ENCODE data around the gene JMJD7.

Gene JMJD7

GRCh38 chr15:41806291-41807181, 21.4 kb upstream of the JMJD7 start:
- H2AK5ac ChIP-seq (ENCODE audit: low read length): peak overlapping the region; percentile 13
- H3K79me1 ChIP-seq (ENCODE audit: low read length): peaks cover 22% of the 10 kb centered on the region
- H3K4me1 ChIP-seq (ENCODE audit: control insufficient read depth in 1 of 2, insufficient read depth in 2 of 2, low read length in 2 of 2): peaks cover 25 to 32% of the 10 kb centered on the region in 2 experiments
- H3K23ac ChIP-seq (ENCODE audit: low read length): no peak overlapping the region
- peak overlapping the region; percentile 38 for H3K14ac ChIP-seq (ENCODE audit: low read length)
- no peak overlapping the region for H4K12ac ChIP-seq (ENCODE audit: low read depth, low read length)
- H4K91ac ChIP-seq (ENCODE audit: low read depth, low read length): peak overlapping the region; percentile 71
- peak overlapping the region; percentile 15 for H3K18ac ChIP-seq (ENCODE audit: low read length)
- no peak overlapping the region for H3K4me3 ChIP-seq (ENCODE audit: low read depth, low read length)
- no peaks in the 10 kb centered on the region for H3K27me3 ChIP-seq (ENCODE audit: insufficient read depth, low read length)
- H3K9me3 ChIP-seq (ENCODE audit: insufficient read depth, low read depth, low read length): peaks cover 2% of the 10 kb centered on the region
- no CpG with 5 or more reads among the region's 10 CpGs for WGBS (ENCODE audit: extremely low coverage, insufficient coverage, insufficient read length)
- H3K9ac ChIP-seq (ENCODE audit: low read length): no peak overlapping the region
- H3K79me2 ChIP-seq (ENCODE audit: control insufficient read depth, insufficient read depth, low read length, poor library complexity): peaks cover 9% of the 10 kb centered on the region
- H2BK12ac ChIP-seq (ENCODE audit: low read length): peak overlapping the region; percentile 45
- H4K8ac ChIP-seq (ENCODE audit: low read depth, low read length): peak overlapping the region; percentile 34
- H2BK120ac ChIP-seq (ENCODE audit: insufficient read depth, low read length, poor library complexity): peak overlapping the region; percentile 9
- peak overlapping the region; percentile 66 for H3K27ac ChIP-seq (ENCODE audit: low read depth, low read length)
- peak overlapping the region; percentile 52 for H2BK5ac ChIP-seq (ENCODE audit: low read depth, low read length, poor library complexity)
- H3K4me2 ChIP-seq (ENCODE audit: low read length): no peak overlapping the region
- H3K4ac ChIP-seq (ENCODE audit: low read depth, low read length): peak overlapping the region; percentile 6
- H3K36me3 ChIP-seq (ENCODE audit: control insufficient read depth in 1 of 2, insufficient read depth in 2 of 2, low read length in 2 of 2): peaks cover 0 to 2% of the 10 kb centered on the region in 2 experiments
- DNase-seq: peak; percentile 24 to 59
- no peak overlapping the region for H2AFZ ChIP-seq (ENCODE audit: insufficient read depth, low read length, poor library complexity)

DNA sequence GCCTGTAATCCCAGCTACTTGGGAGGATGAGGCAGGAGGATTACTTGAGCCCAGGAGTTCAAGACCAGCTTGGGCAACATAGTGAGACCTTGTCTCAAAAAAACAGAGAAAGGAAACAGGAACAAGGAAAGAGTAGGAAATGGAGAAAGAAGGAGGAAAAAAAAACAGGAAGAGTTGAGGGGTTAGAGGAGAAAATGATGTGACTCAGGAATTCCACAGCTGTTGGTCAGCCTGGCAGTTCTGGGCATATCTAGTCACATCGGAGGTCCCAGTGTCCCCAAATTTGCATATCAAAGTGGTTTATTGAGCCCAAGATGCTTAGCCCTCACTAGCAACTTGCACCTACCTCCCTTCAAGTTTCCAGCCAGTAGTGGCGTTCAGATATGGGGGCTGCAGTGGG, 18.8 kb upstream of the JMJD7 start:
- WGBS (ENCODE audit: extremely low coverage, insufficient coverage, insufficient read length): no CpG with 5 or more reads among the region's 2 CpGs
- peaks cover 19% of the 10 kb centered on the region in 2 experiments for H3K36me3 ChIP-seq (ENCODE audit: control insufficient read depth in 1 of 2, insufficient read depth in 2 of 2, low read length in 2 of 2)
- H3K9me3 ChIP-seq (ENCODE audit: insufficient read depth, low read depth, low read length): peaks cover 2% of the 10 kb centered on the region
- no peak overlapping the region for H3K9ac ChIP-seq (ENCODE audit: low read length)
- no peak overlapping the region for H2AK5ac ChIP-seq (ENCODE audit: low read length)
- H3K27ac ChIP-seq (ENCODE audit: low read depth, low read length): no peak overlapping the region
- H3K79me1 ChIP-seq (ENCODE audit: low read length): peaks cover 20% of the 10 kb centered on the region
- H2AFZ ChIP-seq (ENCODE audit: insufficient read depth, low read length, poor library complexity): no peak overlapping the region
- peaks cover 23 to 30% of the 10 kb centered on the region in 2 experiments for H3K4me1 ChIP-seq (ENCODE audit: control insufficient read depth in 1 of 2, insufficient read depth in 2 of 2, low read length in 2 of 2)
- no peak overlapping the region for H3K14ac ChIP-seq (ENCODE audit: low read length)
- H2BK12ac ChIP-seq (ENCODE audit: low read length): no peak overlapping the region
- no peak overlapping the region for H3K4me3 ChIP-seq (ENCODE audit: low read depth, low read length)
- H2BK5ac ChIP-seq (ENCODE audit: low read depth, low read length, poor library complexity): no peak overlapping the region
- no peak overlapping the region for H4K91ac ChIP-seq (ENCODE audit: low read depth, low read length)
- H3K4me2 ChIP-seq (ENCODE audit: low read length): no peak overlapping the region
- no peaks in the 10 kb centered on the region for H3K27me3 ChIP-seq (ENCODE audit: insufficient read depth, low read length)
- DNase-seq: no peak
- H4K8ac ChIP-seq (ENCODE audit: low read depth, low read length): no peak overlapping the region
- no peak overlapping the region for H3K18ac ChIP-seq (ENCODE audit: low read length)
- no peak overlapping the region for H3K23ac ChIP-seq (ENCODE audit: low read length)
- no peak overlapping the region for H3K4ac ChIP-seq (ENCODE audit: low read depth, low read length)
- H2BK120ac ChIP-seq (ENCODE audit: insufficient read depth, low read length, poor library complexity): no peak overlapping the region
- H3K79me2 ChIP-seq (ENCODE audit: control insufficient read depth, insufficient read depth, low read length, poor library complexity): peaks cover 9% of the 10 kb centered on the region
- H4K12ac ChIP-seq (ENCODE audit: low read depth, low read length): no peak overlapping the region

DNA sequence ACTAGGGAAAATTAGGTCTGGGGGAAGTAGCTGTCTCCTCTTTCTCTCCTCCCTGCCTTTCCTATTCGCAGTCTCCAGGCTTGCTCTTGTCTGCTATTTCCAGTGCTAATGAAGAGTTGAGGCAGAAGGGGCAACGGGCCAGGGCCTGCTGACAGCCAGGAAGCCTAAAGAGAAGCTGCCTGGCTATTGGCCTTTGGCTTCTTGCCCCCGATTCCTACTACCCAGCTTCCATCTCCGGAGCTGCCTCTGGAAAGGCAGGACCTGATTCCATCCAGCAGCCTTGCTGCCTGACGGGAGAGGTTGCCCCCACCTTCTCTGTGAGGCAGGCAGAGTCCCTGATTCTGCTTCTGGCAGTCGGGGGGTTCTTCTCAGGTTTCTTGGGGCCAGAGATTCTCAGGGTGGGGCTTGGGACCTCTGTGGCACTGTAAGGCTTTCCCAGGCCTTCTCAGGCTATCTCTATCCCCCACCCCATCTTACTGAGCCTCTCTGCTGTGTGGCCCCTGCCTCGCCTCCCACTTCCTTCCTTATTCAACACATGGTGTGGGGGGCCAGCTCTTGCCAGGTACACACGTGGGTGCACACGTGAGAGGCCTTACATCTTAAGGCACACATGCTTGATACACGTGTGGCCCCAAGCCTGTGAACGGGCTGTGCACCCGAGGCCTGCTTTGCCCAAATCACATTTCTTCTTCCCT, 18.2 kb upstream of the JMJD7 start:
- Histone ChIP-seq H3K14ac (ENCODE audit: low read length) (no peak overlapping the region), H3K27ac (ENCODE audit: low read depth, low read length) (no peak overlapping the region), H3K18ac (ENCODE audit: low read length) (no peak overlapping the region), H3K23ac (ENCODE audit: low read length) (no peak overlapping the region), H4K12ac (ENCODE audit: low read depth, low read length) (no peak overlapping the region), H3K4ac (ENCODE audit: low read depth, low read length) (no peak overlapping the region), H3K79me1 (ENCODE audit: low read length) (peaks cover 16% of the 10 kb centered on the region), H2BK120ac (ENCODE audit: insufficient read depth, low read length, poor library complexity) (no peak overlapping the region), H2AK5ac (ENCODE audit: low read length) (no peak overlapping the region), H3K27me3 (ENCODE audit: insufficient read depth, low read length) (no peaks in the 10 kb centered on the region), H3K9me3 (ENCODE audit: insufficient read depth, low read depth, low read length) (peaks cover 2% of the 10 kb centered on the region), H2BK12ac (ENCODE audit: low read length) (no peak overlapping the region), H4K8ac (ENCODE audit: low read depth, low read length) (no peak overlapping the region), H3K4me3 (ENCODE audit: low read depth, low read length) (no peak overlapping the region), H3K9ac (ENCODE audit: low read length) (no peak overlapping the region), H4K91ac (ENCODE audit: low read depth, low read length) (peak overlapping the region; percentile 15), H2BK5ac (ENCODE audit: low read depth, low read length, poor library complexity) (no peak overlapping the region), H3K79me2 (ENCODE audit: control insufficient read depth, insufficient read depth, low read length, poor library complexity) (peaks cover 6% of the 10 kb centered on the region), H2AFZ (ENCODE audit: insufficient read depth, low read length, poor library complexity) (no peak overlapping the region), H3K4me1 (ENCODE audit: control insufficient read depth in 1 of 2, insufficient read depth in 2 of 2, low read length in 2 of 2) (peaks cover 17 to 24% of the 10 kb centered on the region in 2 experiments), H3K4me2 (ENCODE audit: low read length) (no peak overlapping the region), H3K36me3 (ENCODE audit: control insufficient read depth in 1 of 2, insufficient read depth in 2 of 2, low read length in 2 of 2) (peaks cover 24 to 25% of the 10 kb centered on the region in 2 experiments)
- no peak for DNase-seq
- no CpG with 5 or more reads among the region's 12 CpGs for WGBS (ENCODE audit: extremely low coverage, insufficient coverage, insufficient read length)

GRCh38 chr15:41810651-41811431, 17.1 kb upstream of the JMJD7 start:
- WGBS (ENCODE audit: extremely low coverage, insufficient coverage, insufficient read length): no CpG with 5 or more reads among the region's 5 CpGs
- H3K79me1 ChIP-seq (ENCODE audit: low read length): peaks cover 5% of the 10 kb centered on the region

More at GRCh38 chr15:41810651-41811431, 17.1 kb upstream of the JMJD7 start:
- H3K4ac ChIP-seq (ENCODE audit: low read depth, low read length): no peak overlapping the region
- H2AFZ ChIP-seq (ENCODE audit: insufficient read depth, low read length, poor library complexity): no peak overlapping the region
- H2AK5ac ChIP-seq (ENCODE audit: low read length): no peak overlapping the region
- H2BK5ac ChIP-seq (ENCODE audit: low read depth, low read length, poor library complexity): no peak overlapping the region
- H3K79me2 ChIP-seq (ENCODE audit: control insufficient read depth, insufficient read depth, low read length, poor library complexity): no peaks in the 10 kb centered on the region
- H3K27ac ChIP-seq (ENCODE audit: low read depth, low read length): no peak overlapping the region
- DNase-seq: no peak
- no peaks in the 10 kb centered on the region for H3K9me3 ChIP-seq (ENCODE audit: insufficient read depth, low read depth, low read length)
- no peak overlapping the region for H2BK12ac ChIP-seq (ENCODE audit: low read length)
- no peaks in the 10 kb centered on the region for H3K27me3 ChIP-seq (ENCODE audit: insufficient read depth, low read length)
- no peak overlapping the region for H4K12ac ChIP-seq (ENCODE audit: low read depth, low read length)
- peak overlapping the region; percentile 50 for H4K91ac ChIP-seq (ENCODE audit: low read depth, low read length)
- H2BK120ac ChIP-seq (ENCODE audit: insufficient read depth, low read length, poor library complexity): no peak overlapping the region
- no peak overlapping the region for H3K14ac ChIP-seq (ENCODE audit: low read length)
- peaks cover 31 to 32% of the 10 kb centered on the region in 2 experiments for H3K36me3 ChIP-seq (ENCODE audit: control insufficient read depth in 1 of 2, insufficient read depth in 2 of 2, low read length in 2 of 2)
- no peak overlapping the region for H3K4me2 ChIP-seq (ENCODE audit: low read length)
- H3K4me1 ChIP-seq (ENCODE audit: control insufficient read depth in 1 of 2, insufficient read depth in 2 of 2, low read length in 2 of 2): peaks cover 6 to 13% of the 10 kb centered on the region in 2 experiments
- no peak overlapping the region for H3K23ac ChIP-seq (ENCODE audit: low read length)
- no peak overlapping the region for H3K4me3 ChIP-seq (ENCODE audit: low read depth, low read length)
- no peak overlapping the region for H3K18ac ChIP-seq (ENCODE audit: low read length)
- H4K8ac ChIP-seq (ENCODE audit: low read depth, low read length): no peak overlapping the region
- no peak overlapping the region for H3K9ac ChIP-seq (ENCODE audit: low read length)

Data from trophoblast cell (in vitro differentiated cells and primary cell).